AG20443 (cell line): Measurements from ENCODE around the gene TLCD1.

ENCODE experiments used
- DNase-seq: peaks from one replicate; pipeline ENCODE4 v3.0.0; 2012; ENCODE audit warnings: low spot score, mixed read lengths

TLCD1 gene, protein sequence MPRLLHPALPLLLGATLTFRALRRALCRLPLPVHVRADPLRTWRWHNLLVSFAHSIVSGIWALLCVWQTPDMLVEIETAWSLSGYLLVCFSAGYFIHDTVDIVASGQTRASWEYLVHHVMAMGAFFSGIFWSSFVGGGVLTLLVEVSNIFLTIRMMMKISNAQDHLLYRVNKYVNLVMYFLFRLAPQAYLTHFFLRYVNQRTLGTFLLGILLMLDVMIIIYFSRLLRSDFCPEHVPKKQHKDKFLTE

DNA sequence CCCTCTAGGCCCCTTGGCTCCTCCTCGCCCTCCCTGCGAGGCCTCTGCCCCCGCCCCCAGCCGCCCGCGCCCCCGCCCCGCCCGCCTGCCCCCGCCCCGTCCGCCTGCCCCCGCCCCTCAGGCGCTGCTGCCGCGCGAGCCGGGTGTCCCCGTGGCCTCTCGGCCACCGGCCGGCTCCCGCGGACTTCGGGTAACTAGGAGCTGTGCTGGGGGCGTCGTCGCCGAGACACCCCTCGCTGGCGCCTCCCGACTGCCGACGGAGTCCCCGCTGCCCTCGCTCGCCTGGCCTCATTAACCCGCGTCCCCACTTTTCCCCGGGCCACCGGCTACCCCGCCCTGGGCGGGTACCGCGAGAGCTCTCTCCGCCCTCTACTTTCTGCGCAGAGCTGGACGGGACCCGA lies at the start of gene TLCD1:
Gene TLCD1 (minus strand): TSS at position 8 of the 401 bp plus-strand sequence. CDS start 136 bp downstream, outside the sequence.
- no peak for DNase-seq

DNA sequence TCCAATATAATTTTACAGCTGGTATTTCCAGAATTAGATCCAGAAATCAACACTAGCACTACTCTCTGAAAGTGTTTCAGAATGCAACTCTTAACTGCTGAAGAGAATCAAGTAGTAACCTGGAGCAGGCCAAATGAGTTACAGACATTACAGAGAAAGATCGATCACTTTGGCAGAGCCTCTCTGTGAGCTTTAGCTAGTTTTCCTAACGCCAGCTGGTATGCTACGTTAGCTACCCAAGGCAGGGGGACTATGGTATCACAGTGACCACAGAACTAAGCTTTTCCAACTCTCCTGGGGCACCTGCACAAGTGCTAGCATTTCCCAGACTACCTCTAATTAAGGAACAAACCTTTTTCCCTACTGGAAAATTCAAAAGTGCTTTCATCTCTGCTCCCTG lies 48.2 kb upstream of the TLCD1 start:
- no peak for DNase-seq

DNA sequence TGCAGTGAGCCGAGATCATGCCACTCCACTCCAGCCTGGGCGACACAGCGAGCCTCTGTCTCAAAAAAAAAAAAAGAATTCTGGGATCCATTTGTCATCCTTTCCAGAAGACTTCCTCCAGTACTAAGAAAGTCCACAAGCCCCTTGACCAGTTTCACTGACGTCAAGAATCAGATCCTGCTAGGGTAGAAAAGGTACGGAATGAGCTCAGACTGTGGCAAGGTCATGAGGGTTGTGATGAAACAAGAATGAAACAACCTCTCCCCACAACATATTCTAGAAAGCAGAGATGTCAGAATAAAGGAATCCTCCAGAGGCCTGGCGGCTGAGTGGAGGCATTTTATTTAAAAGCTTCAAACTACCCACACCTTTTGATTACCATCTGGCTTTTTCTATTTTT lies 47.7 kb upstream of the TLCD1 start:
- DNase-seq: no peak

DNA sequence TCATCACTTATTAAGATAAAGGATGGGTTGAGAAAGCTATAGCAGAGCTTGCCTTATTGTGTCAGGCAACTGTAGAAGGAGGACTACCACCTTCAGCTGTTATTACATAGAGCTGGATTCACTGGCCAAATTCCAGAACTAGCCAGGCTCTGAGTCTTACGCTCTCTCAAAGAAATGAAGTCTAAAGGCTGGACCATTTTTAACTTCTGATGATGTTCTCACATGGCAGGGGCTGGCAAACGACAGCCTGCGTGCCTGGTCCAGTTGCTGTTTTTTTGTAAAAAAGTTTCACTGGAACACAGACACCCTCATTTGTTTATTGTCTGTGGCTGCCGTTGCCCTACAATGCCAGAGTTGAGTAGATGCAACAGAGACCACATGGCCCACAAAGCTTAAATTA lies 39.0 kb upstream of the TLCD1 start:
- no peak for DNase-seq

DNA sequence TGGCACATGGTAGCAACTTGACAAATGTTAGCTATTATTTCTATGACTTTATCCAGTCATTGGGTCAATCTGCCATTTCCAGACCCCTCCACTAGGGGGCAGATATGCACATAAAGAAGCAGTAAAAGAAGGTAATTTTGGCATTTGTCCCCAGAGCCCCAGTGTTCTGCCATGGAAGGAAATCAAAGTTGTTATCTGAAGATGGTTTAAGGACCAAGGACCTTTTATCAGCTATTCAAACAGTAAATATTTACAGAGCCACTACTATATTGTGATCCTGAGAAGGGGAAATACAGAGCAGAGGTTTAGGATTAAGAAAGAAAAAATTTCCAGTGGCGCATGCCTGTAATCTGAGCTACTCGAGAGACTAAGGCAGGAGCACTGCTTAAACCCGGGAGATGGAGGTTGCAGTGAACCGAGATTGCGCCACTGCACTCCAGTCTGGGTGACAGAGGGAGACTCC lies 37.8 kb upstream of the TLCD1 start:
- peak; percentile 71 for DNase-seq

DNA sequence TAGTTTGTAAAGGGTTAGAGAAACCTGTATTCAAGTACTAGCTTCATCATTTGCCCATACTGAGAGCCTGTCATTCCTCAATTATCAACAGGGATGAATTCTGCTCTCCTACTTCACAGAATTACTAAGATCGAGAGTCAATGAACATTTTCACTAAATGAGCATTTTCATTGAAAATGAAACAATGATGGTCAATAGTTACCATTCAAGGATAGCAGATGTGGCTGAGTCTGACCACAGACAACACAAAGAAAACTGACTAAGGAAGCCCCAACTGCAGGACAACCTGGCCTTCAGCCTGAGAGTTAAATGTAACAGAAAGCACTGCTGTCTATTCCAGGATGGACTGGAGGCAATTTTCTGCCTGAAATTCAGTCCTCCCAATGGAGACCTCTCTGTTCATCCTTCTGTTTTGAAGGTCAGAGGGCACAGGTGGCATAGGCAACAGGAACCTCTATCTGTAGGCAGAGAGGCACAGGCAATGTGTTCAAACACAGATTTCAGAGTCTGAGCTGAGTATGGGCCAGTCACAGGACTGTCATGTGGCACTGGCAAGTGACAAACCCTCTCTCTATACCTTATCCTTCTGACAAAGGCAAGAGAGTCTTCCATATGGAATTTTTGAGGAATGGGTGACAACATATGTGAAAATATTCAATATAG lies 37.2 kb upstream of the TLCD1 start:
- no peak for DNase-seq

DNA sequence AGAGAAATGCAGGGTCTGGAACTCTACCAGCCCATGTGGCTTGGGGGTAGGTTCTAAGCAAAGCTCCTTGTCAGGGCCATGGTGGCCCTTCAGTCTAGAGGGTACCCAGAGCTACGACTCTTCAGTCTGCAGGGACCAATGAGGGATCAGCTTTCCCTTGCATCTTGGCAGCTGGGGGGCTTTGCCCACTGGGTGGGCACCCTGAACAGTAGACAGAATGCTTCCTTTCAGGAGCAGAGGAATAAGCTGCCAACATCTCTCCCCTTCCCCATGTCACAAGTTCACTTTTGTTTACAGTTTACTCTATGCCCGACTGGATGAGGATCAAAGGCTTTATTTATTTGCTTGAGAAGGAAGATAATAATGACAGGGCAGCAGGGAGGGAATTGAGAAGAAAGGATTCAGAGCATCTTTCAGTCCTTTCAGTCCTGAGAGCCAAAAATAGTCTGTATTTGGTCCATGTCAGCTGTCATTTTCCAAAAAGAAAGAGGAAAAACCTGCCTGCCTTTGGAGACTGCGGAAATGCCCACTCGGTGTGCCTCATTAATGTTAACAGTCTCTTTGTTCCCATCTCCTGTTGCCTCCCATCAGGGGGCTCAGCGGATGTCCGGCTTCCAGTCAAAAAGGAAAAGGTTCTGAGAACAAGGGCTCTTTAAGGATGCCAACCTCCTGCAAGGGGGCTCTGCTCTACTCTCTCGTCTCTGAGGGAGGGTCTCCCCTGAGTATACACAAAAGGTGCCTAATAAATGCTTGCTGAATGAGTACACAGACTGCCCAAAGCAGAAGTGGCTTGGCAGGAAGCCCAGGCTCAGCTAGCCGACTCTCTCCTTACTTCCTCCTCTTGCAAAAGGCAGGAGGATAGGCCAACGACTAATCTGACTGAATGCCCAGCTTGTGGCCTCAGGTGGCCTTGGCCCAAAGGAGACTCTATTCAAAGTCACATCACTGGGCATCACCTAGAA lies 34.8 kb upstream of the TLCD1 start:
- DNase-seq: peak; percentile 61

DNA sequence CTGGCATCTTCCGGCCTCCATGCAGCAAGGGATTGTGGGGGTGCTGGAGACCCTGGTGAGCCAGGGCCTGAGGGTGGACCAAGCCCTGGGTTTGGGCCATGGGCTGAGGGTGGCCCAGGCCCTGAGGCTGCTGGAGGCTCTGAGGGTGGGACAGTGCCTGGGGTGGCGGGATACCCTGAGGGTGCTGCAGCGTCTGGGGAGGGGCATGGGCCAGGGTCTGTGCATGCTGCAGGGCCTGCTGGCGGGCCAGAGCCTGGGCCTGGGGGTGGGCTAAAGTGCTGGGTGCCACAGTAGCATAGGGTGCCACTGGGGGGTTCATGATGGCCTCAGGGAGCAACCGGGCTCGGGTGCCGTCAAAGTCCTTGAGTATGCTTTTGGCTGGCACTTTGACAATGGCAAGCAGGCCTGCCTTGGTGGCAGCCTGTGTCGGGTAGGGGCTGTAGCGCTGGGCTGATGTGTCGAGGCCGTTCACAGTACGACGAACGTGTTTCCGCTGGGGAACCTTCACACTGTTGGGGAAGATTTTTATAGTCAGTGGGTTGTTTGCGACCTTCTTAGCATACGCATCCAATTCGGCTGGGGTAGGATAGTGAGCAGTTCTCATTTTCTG lies 33.3 kb upstream of the TLCD1 start:
- no peak for DNase-seq

DNA sequence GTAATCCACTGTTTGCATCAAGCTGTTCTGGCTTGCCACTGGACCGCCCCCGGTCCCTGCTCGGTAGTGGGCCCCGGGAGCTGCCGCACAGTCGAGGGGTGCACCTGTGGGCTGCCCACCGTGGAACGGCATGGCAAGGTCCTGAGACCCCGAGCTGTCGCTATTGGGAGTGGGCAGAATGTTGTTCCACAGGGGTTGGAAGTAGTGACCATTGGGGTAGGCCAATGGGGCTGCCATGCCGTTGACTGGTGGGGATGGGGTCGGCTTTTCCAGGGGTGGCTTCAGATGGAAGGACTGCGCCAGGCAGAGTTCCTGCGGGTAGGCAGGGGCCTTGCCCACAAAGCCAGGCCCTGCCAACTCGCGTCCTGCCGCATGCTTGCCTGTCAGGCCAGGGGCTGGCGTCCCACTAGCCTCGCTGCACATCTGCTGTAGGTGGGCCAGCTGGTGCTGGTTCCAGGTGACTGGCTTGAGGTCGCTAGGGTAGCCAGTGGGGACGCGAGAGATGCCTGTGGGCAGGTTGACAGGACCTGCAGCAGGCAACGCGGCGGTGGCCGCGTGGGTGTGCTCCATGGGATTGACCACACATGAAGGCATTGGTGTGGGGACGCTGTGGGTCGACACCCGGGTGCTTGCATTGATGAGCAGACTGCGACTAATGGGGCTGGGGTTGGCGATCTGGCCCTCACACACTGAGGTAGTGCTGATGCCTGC lies 32.5 kb upstream of the TLCD1 start:
- no peak for DNase-seq

DNA sequence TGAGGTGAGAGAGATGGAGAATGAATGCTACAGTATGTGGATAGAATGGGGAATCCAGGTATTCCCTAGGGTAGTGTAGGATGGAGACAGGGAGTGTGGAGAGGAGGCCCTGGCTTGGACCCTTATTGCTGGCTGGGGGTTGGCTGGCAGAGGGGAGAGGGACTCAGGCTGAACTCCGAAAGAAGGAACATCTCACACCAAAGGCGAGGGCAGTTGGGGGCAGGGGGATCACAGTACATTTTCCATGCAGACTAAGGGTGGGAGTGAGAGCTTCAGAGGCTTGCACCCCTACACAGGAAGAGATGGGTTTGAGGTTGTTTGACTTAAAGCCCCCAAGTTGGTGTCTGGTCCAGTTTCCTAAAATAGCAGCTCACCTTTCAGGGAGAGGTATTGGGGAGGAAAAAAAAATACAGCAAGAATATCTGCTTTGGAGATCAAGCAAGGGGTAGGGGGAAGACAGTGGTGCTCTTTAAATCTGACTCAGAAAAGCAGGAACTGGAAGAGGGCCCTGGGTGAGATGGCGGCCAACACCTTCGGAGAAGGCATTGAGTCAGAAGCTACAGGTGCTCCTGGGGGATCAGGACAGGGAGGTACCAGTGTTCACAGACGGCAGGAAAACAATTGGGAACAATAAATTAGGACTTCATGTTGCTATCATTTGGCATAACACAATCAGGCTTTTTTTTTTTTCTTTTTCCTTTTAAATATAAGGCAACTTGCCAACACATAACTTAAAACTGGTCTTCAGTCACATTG lies 30.2 kb upstream of the TLCD1 start:
- no peak for DNase-seq

DNA sequence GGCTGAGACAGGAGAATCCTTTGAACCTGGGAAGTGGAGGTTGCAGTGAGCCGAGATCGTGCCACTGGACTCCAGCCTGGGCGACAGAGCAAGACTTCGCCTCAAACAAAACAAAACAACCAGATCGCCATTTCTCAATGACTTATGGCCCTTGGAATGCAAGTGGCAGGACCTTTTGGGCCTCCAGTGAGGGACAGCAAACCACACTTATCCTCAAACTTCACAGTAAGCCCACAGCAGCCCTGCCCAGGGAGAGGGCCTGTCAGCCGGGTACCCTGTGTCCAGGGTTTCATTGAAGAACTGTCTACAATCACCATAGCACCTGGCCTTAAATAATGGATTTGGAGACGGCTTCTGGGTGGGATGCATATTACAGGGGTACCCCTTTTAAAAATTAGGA lies 29.5 kb upstream of the TLCD1 start:
- DNase-seq: peak; percentile 38

DNA sequence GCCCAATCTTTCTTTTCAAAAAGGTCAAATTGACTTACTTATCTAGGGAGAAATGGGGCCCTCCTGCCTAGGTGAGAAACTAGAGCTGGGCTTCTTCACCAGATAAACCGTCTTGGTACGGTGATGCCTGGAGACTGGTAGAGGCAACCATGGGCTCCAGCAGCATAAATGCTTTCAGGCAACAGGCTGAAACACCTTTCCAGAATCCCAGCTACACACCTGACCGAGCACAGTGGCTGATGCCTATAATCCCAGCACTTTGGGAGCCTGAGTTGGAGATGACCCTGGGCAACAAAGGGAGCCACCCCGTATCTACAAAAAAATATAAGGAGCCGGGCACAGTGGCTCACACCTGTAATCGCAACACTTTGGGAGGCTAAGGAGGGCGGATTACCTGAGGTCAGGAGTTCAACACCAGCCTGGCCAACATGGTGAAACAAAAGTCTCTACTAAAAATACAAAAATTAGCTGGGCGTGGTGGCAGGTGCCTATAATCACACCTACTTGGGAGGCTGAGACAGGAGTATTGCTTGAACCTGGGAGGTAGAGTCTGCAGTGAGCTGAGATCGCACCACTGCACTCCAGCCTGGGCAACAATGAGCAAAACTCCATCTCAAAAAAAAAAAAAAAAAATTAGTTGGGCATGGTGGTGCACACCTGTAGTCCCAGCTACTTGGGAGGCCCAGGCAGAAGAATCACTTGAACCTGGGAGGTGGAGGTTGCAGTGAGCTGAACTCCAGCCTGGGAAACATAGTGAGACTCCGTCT lies 25.8 kb upstream of the TLCD1 start:
- DNase-seq: no peak

DNA sequence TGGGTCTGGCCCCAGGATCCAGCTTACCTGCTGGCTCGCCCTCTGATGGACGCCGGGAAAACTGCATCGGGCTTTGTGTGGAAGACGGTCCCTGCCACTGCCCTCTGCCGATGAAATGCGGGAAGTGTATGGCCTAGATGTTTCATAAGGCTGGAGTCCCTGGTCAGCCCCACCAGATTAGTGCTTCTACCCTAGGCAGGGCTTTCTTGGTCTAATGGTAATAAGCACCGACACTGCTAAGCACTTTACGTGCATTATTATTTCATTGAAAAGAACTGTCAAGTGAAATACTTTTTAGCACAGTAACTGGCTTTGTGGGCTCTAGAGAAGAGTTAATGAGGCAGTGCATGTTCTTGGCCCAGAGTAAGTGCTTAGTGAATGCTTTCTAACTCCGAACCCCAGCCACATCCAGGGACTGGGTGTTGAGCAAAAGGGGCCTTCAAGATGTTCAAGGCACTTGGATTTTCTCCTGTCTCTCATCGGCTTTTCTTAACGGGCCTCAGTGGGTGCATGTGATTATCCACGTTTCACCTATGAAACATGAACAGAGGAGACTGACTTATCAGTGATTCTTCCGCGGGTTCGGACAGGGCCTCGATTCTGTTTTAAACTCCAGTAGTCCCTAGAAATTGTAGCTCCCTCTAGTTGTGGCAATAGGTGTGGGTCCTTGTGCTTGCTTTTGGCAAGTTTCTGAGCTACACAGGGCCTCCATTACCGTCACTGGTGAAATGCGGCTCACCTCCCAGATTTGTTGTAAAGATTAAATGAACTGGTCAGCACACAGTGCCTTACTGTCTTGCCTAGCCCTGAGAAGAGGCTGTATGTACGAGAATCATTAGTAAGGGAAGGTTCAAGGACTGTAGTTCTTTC lies 24.4 kb upstream of the TLCD1 start:
- peak; percentile 89 for DNase-seq

DNA sequence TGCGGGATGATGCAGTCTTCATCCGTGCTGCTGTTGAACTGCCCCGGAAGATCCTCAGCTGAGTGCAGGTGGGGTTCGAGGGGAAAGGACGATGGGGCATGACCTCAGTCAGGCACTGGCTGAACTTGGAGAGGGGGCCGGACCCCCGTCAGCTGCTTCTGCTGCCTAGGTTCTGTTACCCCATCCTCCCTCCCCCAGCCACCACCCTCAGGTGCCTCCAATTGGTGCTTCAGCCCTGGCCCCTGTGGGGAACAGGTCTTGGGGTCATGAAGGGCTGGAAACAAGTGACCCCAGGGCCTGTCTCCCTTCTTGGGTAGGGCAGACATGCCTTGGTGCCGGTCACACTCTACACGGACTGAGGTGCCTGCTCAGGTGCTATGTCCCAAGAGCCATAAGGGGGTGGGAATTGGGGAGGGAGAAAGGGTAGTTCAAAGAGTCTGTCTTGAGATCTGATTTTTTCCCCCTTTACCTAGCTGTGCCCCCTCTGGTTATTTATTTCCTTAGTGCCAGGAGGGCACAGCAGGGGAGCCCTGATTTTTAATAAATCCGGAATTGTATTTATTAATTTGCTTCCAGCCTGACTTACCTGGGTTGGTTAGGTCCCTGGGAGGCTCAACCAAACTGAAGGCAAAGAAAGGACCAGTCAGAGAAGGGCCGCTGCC lies 23.6 kb upstream of the TLCD1 start:
- DNase-seq: no peak

DNA sequence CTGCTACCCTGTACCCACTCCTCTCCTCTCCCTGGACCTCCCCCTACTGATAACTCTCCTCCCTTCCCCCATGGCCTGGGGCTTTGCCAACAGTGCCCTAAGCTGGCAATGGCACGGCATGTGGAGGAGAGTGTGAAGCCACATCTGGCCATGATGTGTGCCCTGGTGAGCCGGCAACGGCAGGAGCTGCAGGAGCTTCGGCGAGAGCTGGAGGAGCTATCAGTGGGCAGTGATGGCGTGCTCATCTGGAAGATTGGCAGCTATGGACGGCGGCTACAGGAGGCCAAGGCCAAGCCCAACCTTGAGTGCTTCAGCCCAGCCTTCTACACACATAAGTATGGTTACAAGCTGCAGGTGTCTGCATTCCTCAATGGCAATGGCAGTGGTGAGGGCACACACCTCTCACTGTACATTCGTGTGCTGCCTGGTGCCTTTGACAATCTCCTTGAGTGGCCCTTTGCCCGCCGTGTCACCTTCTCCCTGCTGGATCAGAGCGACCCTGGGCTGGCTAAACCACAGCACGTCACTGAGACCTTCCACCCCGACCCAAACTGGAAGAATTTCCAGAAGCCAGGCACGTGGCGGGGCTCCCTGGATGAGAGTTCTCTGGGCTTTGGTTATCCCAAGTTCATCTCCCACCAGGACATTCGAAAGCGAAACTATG lies 23.0 kb upstream of the TLCD1 start:
- DNase-seq: no peak

DNA sequence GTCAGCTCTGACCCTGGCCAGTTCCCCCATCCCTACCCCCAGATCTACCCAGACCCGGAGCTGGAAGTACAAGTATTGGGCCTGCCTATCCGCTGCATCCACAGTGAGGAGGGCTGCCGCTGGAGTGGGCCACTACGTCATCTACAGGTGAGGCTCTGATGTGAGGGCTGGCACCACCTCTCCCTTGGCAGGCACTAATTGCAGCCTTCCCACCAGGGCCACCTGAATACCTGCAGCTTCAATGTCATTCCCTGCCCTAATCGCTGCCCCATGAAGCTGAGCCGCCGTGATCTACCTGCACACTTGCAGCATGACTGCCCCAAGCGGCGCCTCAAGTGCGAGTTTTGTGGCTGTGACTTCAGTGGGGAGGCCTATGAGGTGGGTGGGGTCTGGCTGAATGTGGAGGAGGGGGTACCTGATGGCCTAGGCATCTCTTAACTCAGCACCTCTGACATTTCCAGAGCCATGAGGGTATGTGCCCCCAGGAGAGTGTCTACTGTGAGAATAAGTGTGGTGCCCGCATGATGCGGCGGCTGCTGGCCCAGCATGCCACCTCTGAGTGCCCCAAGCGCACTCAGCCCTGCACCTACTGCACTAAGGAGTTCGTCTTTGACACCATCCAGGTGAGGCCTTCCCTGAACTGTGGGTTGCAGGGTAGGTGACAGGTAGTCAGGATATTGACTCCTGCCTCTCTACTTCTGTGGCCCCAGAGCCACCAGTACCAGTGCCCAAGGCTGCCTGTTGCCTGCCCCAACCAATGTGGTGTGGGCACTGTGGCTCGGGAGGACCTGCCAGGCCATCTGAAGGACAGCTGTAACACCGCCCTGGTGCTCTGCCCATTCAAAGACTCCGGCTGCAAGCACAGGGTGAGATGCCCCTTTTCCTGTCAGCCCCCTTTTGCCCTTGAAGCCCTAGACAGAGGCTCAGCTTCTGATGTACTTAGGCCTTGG lies 22.0 kb upstream of the TLCD1 start:
- DNase-seq: no peak
